Spleen (tissue), 7 donors: ENCODE measurements around the gene TAS1R3.

ENCODE experiments used
- POLR2A ChIP-seq, 3 donors: fragments of 450-650 bp; IDR thresholded peaks; one replicate each; pipeline ENCODE4 v1.5.1; 2017; ENCODE audit warnings: antibody characterized with exemption in 3 of 3, mild to moderate bottlenecking in 1 of 3
- POLR2AphosphoS5 ChIP-seq, 3 donors: sonication (generic); formaldehyde crosslinking; IDR thresholded peaks; one replicate each; pipeline ENCODE4 v1.5.1; 2017; ENCODE audit warnings: antibody characterized with exemption in 3 of 3
- TF ChIP-seq, protein P1 (sequence below), 11 experiments: fragments of 200-600 bp in 7 of 11; fragments of 450-650 bp in 4 of 11; sonication (generic) in 4 of 11; IDR thresholded peaks in 8 of 11; conservative IDR thresholded peaks in 3 of 11; 1 replicate in 7 of 11; 2 replicates in 4 of 11; pipeline versions ENCODE4 v1.4.0 to v1.8.0; 2016 to 2021; ENCODE audit warnings: antibody characterized with exemption in 11 of 11, inconsistent platforms in 4 of 11, mild to moderate bottlenecking in 1 of 11
- donor health status: DM: no; HTN: no; CAD: no; lungs with moderate emphysema.
- donor health status: DM: no; HTN: no; CAD: no.
- donor health status: DM: no; HTN: no; CAD: no.

DNA sequence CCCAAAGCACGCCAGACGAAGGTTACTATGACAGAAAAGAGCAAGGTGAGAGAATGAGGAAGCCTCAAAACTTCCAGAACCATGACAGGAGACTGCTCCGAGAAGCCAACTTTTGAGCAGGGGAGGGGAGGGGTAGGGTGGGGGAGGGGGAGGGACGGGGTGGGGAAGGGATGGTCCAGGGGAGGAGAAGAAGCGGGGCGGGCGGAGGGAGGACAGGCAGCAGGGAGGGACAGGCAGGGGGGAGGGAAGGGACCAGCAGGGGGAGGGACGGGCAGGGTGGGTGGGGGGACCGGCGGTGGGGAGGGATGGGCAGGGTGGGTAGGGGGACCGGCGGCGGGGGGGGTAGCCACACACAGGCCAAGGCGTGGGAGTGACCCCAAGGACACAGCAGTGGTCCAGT lies 8.7 kb upstream of the TAS1R3 start:
- TF ChIP-seq, protein P1, sequence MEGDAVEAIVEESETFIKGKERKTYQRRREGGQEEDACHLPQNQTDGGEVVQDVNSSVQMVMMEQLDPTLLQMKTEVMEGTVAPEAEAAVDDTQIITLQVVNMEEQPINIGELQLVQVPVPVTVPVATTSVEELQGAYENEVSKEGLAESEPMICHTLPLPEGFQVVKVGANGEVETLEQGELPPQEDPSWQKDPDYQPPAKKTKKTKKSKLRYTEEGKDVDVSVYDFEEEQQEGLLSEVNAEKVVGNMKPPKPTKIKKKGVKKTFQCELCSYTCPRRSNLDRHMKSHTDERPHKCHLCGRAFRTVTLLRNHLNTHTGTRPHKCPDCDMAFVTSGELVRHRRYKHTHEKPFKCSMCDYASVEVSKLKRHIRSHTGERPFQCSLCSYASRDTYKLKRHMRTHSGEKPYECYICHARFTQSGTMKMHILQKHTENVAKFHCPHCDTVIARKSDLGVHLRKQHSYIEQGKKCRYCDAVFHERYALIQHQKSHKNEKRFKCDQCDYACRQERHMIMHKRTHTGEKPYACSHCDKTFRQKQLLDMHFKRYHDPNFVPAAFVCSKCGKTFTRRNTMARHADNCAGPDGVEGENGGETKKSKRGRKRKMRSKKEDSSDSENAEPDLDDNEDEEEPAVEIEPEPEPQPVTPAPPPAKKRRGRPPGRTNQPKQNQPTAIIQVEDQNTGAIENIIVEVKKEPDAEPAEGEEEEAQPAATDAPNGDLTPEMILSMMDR (IDR thresholded peaks at IDR 0.05 in 8 of 11, conservative IDR thresholded peaks at IDR 0.05 in 3 of 11): no peak
- TF ChIP-seq POLR2A (IDR thresholded peaks at IDR 0.05): no peak
- TF ChIP-seq POLR2AphosphoS5 (IDR thresholded peaks at IDR 0.05): no peak
